ENCODE measurements around the gene MAP3K3. TPM values are rescaled to one million over a fixed set of nuclear protein-coding genes. Genes with fewer than 3 reads are reported as not detected.

The MAP3K3 gene
- total and polyA plus RNA-seq, 7 donors: 8.3 to 27.4 (median 22.1) TPM

DNA sequence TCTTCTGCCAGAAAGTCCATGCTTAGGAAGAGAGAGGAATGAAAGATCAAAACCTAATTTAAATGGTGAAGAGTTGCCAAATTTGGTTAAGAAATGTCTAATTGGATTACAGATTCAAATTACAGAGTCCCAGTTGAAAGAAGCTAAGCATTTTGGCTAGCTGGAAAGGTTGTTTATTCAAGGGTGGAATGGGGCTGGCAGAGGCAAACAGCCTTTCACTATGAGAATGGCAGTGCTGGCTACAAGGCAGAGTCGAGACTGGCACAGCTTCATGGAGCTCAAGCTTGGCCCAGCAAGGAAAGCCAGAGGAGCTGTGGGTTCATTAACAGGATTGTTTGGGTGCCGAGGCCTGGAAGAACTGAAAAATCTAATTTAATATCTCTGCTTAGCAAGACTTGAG, 13.6 kb downstream of the MAP3K3 start:
- H3K27ac ChIP-seq: peak overlapping the region; percentile 56
- ATAC-seq: peak in 2 of 4 donors; percentile 49 to 61

DNA sequence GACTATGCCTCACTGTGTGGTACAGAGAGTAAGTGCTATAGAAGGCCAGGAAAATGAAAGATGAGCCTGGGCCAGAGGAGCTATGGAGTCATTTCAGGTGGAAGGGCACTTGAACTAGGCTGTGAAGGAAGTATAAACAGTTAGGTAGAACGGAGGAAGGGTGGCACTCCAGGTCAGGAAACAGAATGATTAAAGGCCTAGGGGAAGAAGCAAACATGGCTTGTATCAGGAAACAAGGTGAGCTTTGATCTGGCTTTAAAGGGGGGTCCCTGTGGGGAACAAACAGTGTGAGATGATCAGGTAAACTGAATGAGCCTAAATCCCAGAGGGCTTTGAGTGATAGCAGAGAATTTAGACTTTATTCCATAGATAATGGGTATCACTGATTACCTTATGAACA, 16.9 kb downstream of the MAP3K3 start:
- H3K36me3 ChIP-seq (ENCODE audit: insufficient read depth in 1 of 2, low read depth in 1 of 2): peaks cover 0 to 53% of the 10 kb centered on the region in 2 donors
- H3K27me3 ChIP-seq (ENCODE audit: insufficient read depth in 3 of 3, low read length in 2 of 3): no peaks in the 10 kb centered on the region
- peaks cover 24% of the 10 kb centered on the region for H3K4me1 ChIP-seq
- intact Hi-C loops (cut with DNase I): no loop called here
- H3K9me3 ChIP-seq: no peaks in the 10 kb centered on the region
- ATAC-seq (no peak), DNase-seq (no peak)
- 18 to 30% (median 21%) methylated on average over 1 of the region's 1 CpG for WGBS, 3 donors
- H3K4me3 ChIP-seq: no peak overlapping the region
- TF ChIP-seq CTCF (IDR thresholded peaks at IDR 0.05): no peak
- no peak overlapping the region for H3K27ac ChIP-seq

More for the DNA sequence above, 13.6 kb downstream of the MAP3K3 start:
- intact Hi-C loops (cut with DNase I): no loop called here
- H3K27me3 ChIP-seq (ENCODE audit: insufficient read depth in 3 of 3, low read length in 2 of 3): no peaks in the 10 kb centered on the region
- no peaks in the 10 kb centered on the region for H3K9me3 ChIP-seq
- no peak for TF ChIP-seq CTCF (IDR thresholded peaks at IDR 0.05)
- DNase-seq: no peak
- H3K4me1 ChIP-seq: peaks cover 28% of the 10 kb centered on the region
- H3K4me3 ChIP-seq: no peak overlapping the region
- 35 to 40% (median 37%) methylated on average over 2 of the region's 2 CpGs for WGBS, 3 donors
- peaks cover 0 to 53% of the 10 kb centered on the region in 2 donors for H3K36me3 ChIP-seq (ENCODE audit: insufficient read depth in 1 of 2, low read depth in 1 of 2)

DNA sequence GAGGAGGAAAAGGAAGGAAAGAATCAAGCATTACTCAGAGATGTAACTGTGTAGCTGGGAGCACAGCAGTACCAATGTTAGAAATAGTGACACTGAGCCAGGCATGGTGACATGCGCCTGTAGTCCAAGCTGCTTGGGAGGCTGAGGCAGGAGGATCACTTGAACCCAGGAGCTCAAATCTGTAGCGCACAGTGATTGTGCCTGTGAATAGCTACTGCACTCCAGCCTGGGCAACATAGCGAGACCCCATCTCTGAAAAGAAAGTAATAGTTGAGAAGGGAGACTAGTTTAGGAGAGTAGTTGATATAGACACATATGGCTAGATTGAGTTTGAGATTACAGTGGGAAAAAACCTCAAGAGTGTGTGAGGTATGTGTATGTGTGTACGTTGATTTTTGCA, 17.8 kb downstream of the MAP3K3 start:
- Histone ChIP-seq H3K36me3 (ENCODE audit: insufficient read depth in 1 of 2, low read depth in 1 of 2) (peaks cover 0 to 45% of the 10 kb centered on the region in 2 donors), H3K4me1 (peaks cover 21% of the 10 kb centered on the region), H3K27me3 (ENCODE audit: insufficient read depth in 3 of 3, low read length in 2 of 3) (no peaks in the 10 kb centered on the region), H3K4me3 (no peak overlapping the region), H3K27ac (no peak overlapping the region), H3K9me3 (no peaks in the 10 kb centered on the region)
- no peak for DNase-seq
- ATAC-seq: no peak
- 90 to 98% (median 98%) methylated on average over 4 of the region's 4 CpGs for WGBS, 3 donors
- no peak for TF ChIP-seq CTCF (IDR thresholded peaks at IDR 0.05)
- intact Hi-C loops (cut with DNase I): no loop called here

DNA sequence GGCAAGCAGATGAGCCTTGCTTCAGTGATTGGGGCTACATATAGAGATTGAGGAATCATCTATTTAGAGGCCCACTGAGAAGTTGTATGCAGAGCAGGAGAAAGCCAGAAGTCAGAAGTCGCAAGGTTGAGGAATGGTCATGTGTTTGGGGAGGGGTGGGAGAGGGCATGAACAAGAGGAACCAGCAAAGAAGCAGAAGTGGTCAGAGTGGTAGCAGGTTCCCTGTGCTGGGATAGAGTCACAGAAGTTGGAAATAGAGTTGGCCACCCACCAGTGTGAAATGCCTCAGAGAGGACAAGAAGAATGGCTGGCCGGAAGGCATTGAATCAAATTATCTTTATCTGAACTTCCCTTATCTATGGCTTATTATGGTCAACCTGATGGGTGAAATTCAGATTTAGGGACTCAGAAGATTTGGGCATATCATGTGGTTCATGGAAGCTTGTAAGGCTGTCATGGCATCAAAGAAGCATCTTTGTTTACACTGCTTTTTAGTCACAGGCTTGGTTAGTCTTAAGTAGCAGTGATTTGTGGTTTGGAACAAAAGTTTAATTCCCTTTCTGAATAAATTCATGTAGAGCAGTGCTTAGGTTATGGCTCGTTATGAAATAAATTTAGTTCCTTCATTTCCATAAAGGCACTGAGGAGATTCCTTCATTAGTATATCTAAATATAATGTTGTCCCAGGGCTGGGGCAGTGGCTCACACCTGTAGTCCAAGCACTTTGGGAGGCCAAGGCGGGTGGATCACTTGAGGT, 19.7 kb downstream of the MAP3K3 start:
- no peaks in the 10 kb centered on the region for H3K9me3 ChIP-seq
- peaks cover 0 to 44% of the 10 kb centered on the region in 2 donors for H3K36me3 ChIP-seq (ENCODE audit: insufficient read depth in 1 of 2, low read depth in 1 of 2)
- no peak for TF ChIP-seq CTCF (IDR thresholded peaks at IDR 0.05)
- ATAC-seq (peak in 3 of 4 donors; percentile 15 to 65 (median 52)), DNase-seq (no peak)
- no peak overlapping the region for H3K27ac ChIP-seq
- intact Hi-C loops (cut with DNase I): no loop called here
- no peaks in the 10 kb centered on the region for H3K27me3 ChIP-seq (ENCODE audit: insufficient read depth in 3 of 3, low read length in 2 of 3)
- 70 to 80% (median 74%) methylated on average over 4 of the region's 4 CpGs for WGBS, 3 donors
- no peak overlapping the region for H3K4me3 ChIP-seq
- peaks cover 22% of the 10 kb centered on the region for H3K4me1 ChIP-seq
